Smooth muscle cell (in vitro differentiated cells): ENCODE results near the gene ADGRG1. TPM values are rescaled to one million over a fixed set of nuclear protein-coding genes. Genes with fewer than 3 reads are reported as not detected.

Experiments
- DNase-seq: peaks from one replicate; lab custom pipeline; 2025; ENCODE audit not compliant: unreplicated experiment; lab: John Stamatoyannopoulos, UW
- H2AFZ ChIP-seq: fragments of 200-600 bp; sonication (generic); 2 replicates; pipeline ENCODE4 v1.6.0; 2016; ENCODE audit warnings: antibody characterized with exemption, low read depth, mild to moderate bottlenecking
- H3F3A ChIP-seq: fragments of 200-600 bp; sonication (generic); 2 replicates; pipeline ENCODE4 v1.6.0; 2017; ENCODE audit warnings: antibody characterized with exemption, low read depth
- H3K27ac ChIP-seq: fragments of 200-600 bp; sonication (generic); 2 replicates; pipeline ENCODE4 v1.5.1; 2016; ENCODE audit warnings: low read depth, mild to moderate bottlenecking
- H3K27me3 ChIP-seq: fragments of 200-600 bp; sonication (generic); 2 replicates; pipeline ENCODE4 v1.6.1; 2016; ENCODE audit warnings: low read depth, mild to moderate bottlenecking
- H3K36me3 ChIP-seq: fragments of 200-600 bp; sonication (generic); 2 replicates; pipeline ENCODE4 v1.5.1; 2016; ENCODE audit warnings: low read depth
- H3K4me1 ChIP-seq: fragments of 200-600 bp; sonication (generic); 2 replicates; pipeline ENCODE4 v1.5.1; 2016; ENCODE audit warnings: low read depth
- H3K4me2 ChIP-seq: fragments of 200-600 bp; sonication (generic); 2 replicates; pipeline ENCODE4 v1.6.0; 2016; ENCODE audit warnings: mild to moderate bottlenecking
- H3K4me3 ChIP-seq: fragments of 200-600 bp; sonication (generic); 2 replicates; pipeline ENCODE4 v1.5.1; 2016; ENCODE audit warnings: mild to moderate bottlenecking
- H3K79me2 ChIP-seq: fragments of 200-600 bp; sonication (generic); 2 replicates; pipeline ENCODE4 v1.6.0; 2016; ENCODE audit warnings: low read depth, mild to moderate bottlenecking
- H3K9ac ChIP-seq: fragments of 200-600 bp; sonication (generic); 2 replicates; pipeline ENCODE4 v1.6.0; 2016; ENCODE audit warnings: low read depth
- H3K9me3 ChIP-seq: fragments of 200-600 bp; sonication (generic); replicated peaks from 2 replicates; pipeline ENCODE4 v1.5.1; 2016; ENCODE audit warnings: low read depth
- H4K20me1 ChIP-seq: fragments of 200-600 bp; sonication (generic); 2 replicates; pipeline ENCODE4 v1.6.0; 2016; ENCODE audit warnings: low read depth
- WGBS: methylation state at CpG from one replicate; pipeline ENCODE4 v1.1.7; 2016; ENCODE audit warnings: low lambda C conversion rate; 5-methylcytosine and 5-hydroxymethylcytosine counted together
- polyA plus RNA-seq: library from polyadenylated mRNA; unstranded; fragments of >200 nt; fragmentation: Nextera tagmentation; extraction: Ambion mirVana; gene quantifications from 2 replicates; pipeline ENCODE4 v1.2.1, GENCODE V29; 2016
- total RNA-seq: library from RNA; depleted of rRNA; stranded (reverse); fragments of >200 nt; gene quantifications from 2 replicates; pipeline ENCODE4 v1.2.3, GENCODE V29; 2014
- TF ChIP-seq, protein P1 (sequence below): fragments of 200-600 bp; sonication (generic); IDR thresholded peaks from 2 replicates; pipeline ENCODE4 v1.5.1; 2017; ENCODE audit warnings: borderline replicate concordance, mild to moderate bottlenecking, antibody characterized with exemption; ENCODE audit not compliant: insufficient read depth, poor library complexity, severe bottlenecking

The ADGRG1 gene
- total and polyA plus RNA-seq, 2 experiments from 2014 or later: 15.3 to 32.0 TPM

DNA sequence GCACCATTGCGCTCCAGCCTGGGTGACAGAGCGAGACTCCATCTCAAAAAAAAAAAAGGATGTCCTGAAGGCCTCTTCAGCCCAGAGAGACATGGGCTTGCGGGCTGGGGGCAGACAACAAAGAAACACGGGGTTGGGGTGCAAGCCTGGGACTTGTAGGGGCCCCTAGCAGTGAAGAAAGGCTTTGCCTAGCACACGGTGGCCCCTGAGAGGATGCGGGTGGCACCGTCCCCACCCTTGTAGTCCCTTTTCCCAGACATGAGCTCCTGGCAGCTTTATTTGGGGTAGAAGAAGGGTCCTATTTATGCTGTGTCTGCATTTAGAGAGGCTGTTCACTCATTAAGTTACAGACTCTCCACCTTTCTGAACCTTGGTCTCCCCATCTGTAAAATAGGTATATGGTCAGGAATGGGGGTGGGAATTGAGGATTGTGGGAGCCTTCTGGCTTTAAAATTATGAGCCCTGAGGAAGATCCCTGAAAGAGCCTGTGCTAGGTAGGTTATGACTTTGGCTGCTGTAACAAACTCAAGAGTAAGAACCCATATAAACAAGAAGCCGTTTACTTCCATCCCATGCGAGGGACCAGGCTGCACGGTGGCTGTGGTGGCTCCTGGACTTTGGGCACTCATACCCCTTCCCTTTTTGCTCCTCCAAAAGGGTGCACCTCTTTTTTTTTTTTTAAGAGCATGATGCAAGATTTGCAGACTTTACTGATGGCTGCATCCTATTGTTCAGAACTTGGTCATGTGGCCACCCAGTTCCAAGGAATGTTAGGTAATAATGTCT, 20.6 kb upstream of the ADGRG1 start:
- no peak overlapping the region for H3K4me3 ChIP-seq

DNA sequence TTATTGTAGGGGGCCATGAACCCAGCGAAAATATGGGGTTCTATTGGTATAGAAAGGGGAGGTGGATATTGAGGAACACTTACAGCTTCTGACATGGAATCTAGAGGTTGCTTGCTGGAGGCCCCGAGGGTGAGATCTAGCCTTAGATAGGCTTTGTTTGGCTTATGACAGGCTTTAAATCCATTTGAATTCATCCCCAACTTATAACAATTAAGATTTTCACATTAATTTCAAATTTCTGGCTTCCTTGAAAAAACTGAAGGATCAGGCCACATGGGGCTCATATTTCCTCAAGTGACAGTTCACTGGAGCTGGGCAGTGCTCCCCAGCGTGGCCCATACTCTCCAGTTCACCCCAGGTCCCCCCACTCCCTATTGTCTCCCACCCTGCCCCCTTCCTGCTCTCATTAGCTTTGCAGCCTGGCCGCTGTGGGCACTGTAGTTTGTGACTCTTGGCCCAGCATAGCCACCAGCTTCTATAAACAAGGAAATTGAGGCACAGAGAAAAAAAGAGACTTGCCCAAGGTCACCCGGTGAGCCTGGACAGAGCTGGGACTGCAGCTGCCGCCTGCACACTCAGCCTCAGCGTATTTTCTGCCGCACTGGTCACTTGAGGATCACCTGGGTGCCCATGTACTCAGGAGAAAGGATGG, 19.8 kb upstream of the ADGRG1 start:
- DNase-seq: no peak
- Histone ChIP-seq H3F3A (no peaks in the 10 kb centered on the region), H3K36me3 (no peaks in the 10 kb centered on the region), H3K27ac (no peak overlapping the region), H3K4me1 (no peaks in the 10 kb centered on the region), H2AFZ (no peak overlapping the region), H3K4me3 (no peak overlapping the region), H4K20me1 (no peaks in the 10 kb centered on the region), H3K27me3 (no peaks in the 10 kb centered on the region), H3K4me2 (no peak overlapping the region), H3K79me2 (no peaks in the 10 kb centered on the region), H3K9me3 (no peaks in the 10 kb centered on the region), H3K9ac (no peak overlapping the region)
- TF ChIP-seq, protein P1, sequence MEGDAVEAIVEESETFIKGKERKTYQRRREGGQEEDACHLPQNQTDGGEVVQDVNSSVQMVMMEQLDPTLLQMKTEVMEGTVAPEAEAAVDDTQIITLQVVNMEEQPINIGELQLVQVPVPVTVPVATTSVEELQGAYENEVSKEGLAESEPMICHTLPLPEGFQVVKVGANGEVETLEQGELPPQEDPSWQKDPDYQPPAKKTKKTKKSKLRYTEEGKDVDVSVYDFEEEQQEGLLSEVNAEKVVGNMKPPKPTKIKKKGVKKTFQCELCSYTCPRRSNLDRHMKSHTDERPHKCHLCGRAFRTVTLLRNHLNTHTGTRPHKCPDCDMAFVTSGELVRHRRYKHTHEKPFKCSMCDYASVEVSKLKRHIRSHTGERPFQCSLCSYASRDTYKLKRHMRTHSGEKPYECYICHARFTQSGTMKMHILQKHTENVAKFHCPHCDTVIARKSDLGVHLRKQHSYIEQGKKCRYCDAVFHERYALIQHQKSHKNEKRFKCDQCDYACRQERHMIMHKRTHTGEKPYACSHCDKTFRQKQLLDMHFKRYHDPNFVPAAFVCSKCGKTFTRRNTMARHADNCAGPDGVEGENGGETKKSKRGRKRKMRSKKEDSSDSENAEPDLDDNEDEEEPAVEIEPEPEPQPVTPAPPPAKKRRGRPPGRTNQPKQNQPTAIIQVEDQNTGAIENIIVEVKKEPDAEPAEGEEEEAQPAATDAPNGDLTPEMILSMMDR: no peak
- 90% methylated on average over 8 of the region's 8 CpGs for WGBS

More for the DNA sequence above, 20.6 kb upstream of the ADGRG1 start:
- H3K4me1 ChIP-seq: no peaks in the 10 kb centered on the region
- no peak overlapping the region for H3K27ac ChIP-seq
- H3K4me2 ChIP-seq: no peak overlapping the region
- no peaks in the 10 kb centered on the region for H3F3A ChIP-seq
- H3K79me2 ChIP-seq: no peaks in the 10 kb centered on the region
- H2AFZ ChIP-seq: no peak overlapping the region
- peaks cover 6% of the 10 kb centered on the region for H3K27me3 ChIP-seq
- no peaks in the 10 kb centered on the region for H4K20me1 ChIP-seq
- DNase-seq: no peak
- TF ChIP-seq, protein P1: no peak
- no peaks in the 10 kb centered on the region for H3K36me3 ChIP-seq
- WGBS: 95% methylated on average over 10 of the region's 10 CpGs
- H3K9me3 ChIP-seq: no peaks in the 10 kb centered on the region
- H3K9ac ChIP-seq: no peak overlapping the region

DNA sequence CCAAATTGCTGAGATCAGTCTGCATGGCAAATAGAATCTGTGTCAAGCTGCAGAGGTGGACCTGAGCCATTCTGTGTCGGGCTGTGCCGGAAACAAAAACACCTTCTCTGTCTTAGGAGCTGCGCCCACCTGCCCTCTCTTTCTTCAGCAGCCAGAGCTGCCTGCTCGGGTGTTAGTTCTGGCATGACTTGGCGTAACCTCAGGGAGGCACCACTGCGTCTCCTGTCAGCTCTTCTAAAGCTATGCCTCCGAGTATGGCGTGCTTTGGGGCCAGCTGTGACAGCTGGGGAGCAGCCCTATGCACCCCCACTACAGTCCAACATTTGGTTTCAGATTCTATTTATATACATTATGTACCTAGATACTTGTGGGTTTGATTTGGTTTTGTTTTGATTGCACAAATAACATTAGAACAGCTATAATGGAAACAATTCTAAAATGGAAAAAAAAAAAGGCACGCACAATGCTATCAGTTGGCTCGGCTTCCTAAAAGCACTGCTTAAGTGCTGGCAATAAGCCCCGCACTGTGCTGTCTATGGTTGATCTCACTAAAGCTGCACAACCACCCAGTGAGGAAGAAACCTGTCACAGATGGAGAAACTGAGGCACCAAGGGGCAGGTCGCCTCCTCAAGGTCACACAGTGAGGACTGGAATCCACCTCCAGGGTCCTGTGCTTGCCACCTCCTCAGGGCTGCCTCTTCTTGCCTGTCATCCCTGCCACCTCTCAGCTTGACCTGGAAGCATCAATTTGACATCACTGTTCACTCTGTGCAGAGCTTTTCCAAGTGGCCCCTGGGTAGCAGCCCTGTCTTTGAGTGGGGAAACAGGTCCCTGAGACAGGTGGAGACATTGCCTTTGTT, 18.7 kb upstream of the ADGRG1 start:
- Histone ChIP-seq H3K9ac (no peak overlapping the region), H3F3A (no peaks in the 10 kb centered on the region), H2AFZ (no peak overlapping the region), H3K9me3 (no peaks in the 10 kb centered on the region), H3K79me2 (no peaks in the 10 kb centered on the region), H4K20me1 (no peaks in the 10 kb centered on the region), H3K4me3 (no peak overlapping the region), H3K4me1 (no peaks in the 10 kb centered on the region), H3K27ac (no peak overlapping the region), H3K36me3 (no peaks in the 10 kb centered on the region), H3K4me2 (no peak overlapping the region), H3K27me3 (no peaks in the 10 kb centered on the region)
- DNase-seq: no peak
- TF ChIP-seq, protein P1: no peak
- 87% methylated on average over 12 of the region's 12 CpGs for WGBS
